ENCODE measurements around the gene TMEM53. TPM values are rescaled to one million over a fixed set of nuclear protein-coding genes. Genes with fewer than 3 reads are reported as not detected.

TMEM53 gene
- total and polyA plus RNA-seq, 11 donors = 8.5 to 20.0 (median 12.5) TPM

GRCh38 chr1:44642255-44642654, 32.0 kb downstream of the TMEM53 start:
- 94 to 98% (median 97%) methylated on average over 2 of the region's 2 CpGs for WGBS, 4 donors
- H3K27me3 ChIP-seq = no peaks in the 10 kb centered on the region
- H3K4me3 ChIP-seq = no peak overlapping the region
- DNase-seq (no peak), ATAC-seq (no peak)
- H3K4me1 ChIP-seq = peaks cover 0 to 56% (median 18%) of the 10 kb centered on the region in 12 donors
- TF ChIP-seq POLR2A (IDR thresholded peaks at IDR 0.05) (no peak), CTCF (IDR thresholded peaks at IDR 0.05) (no peak)
- peak overlapping the region in 2 of 12 donors; percentile 6 to 20 for H3K27ac ChIP-seq
- no peaks in the 10 kb centered on the region for H3K9me3 ChIP-seq
- intact Hi-C loops (cut with DNase I) = no loop called here
- peaks cover 0 to 100% (median 95%) of the 10 kb centered on the region in 9 donors for H3K36me3 ChIP-seq

DNA sequence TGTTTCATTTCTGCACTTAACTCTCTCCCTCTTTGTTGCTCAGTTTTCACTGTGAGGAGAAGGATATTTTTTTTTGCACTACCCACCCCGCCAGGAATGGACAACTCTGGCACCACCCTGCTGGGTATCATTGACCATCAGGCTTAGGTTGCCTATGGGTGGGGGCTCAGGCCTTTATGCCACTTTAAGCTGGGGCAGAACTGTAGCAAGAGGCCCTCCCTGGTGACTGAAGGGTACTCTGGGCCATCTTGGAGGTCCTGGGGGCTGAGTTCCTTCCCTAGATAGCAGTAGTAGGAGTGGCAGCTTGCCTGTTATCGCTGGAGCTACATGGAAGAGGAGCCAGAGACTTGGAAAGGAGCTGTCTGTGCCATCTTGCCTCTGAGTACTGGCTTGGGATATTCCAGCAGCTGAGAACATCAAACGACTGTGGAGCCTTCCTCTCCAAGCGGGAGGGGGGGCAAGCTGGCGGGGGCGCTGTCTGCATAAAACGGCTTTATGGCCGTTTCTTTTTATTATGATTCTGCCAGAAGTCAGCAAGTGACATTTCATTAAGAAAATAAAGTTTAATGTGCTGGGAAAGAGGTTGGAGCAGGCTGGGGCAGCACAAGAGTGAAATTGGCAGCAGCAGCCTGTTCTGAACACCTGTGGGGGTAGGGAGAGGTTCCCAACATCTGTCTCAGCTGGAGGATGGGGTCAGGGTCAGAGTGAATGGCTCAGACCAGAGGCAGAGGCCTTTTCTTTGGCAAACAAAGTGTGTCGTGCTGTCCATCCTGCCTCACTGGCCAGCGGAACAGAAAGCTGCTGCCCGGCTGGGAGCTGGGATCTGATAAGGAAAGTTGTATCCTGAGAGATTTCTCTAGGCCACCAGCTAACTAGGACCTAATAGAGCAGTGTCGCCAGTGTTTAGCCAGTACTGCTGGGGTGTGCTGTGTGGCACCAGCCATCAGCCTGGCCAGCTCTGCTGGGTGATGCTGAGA, 32.9 kb downstream of the TMEM53 start:
- 78 to 91% (median 86%) methylated on average over 12 of the region's 12 CpGs for WGBS, 4 donors
- TF ChIP-seq CTCF (IDR thresholded peaks at IDR 0.05) = no peak
- no peak for TF ChIP-seq POLR2A (IDR thresholded peaks at IDR 0.05)

DNA sequence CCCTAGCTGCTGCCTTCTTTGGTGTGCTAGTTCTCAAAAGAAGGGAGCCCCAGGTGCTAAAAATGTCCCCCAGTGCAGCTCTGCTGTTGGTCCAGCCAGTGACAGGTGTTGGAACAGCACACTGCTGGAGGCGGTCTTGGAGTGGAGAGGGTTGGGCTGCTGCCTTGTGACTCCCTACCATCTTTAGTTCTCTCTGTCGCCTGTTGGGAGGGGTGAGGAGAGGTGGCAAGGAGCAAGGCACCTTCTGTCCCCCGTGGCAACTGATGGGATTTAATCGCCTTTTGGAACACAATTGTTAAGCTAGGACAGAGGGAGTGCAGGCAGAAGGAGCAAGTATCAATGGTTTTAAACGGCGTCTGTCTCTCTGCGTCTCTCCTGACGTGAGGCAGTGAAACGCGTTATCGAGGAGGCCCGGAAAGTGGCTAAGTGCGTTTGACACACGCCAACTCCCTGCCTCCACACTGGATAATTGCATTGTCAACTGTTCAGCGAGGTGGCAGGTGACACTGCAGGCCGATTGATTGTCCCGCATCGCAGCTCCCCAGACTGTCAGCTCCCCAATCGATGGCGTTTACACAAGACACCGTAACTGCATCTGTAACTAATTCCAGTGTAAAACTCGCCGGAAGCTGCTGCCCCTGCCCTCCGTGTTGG, 34.0 kb downstream of the TMEM53 start:
- 70 to 81% (median 77%) methylated on average over 23 to 24 of the region's 24 CpGs for WGBS, 4 donors
- TF ChIP-seq CTCF (IDR thresholded peaks at IDR 0.05) = no peak
- TF ChIP-seq POLR2A (IDR thresholded peaks at IDR 0.05) = no peak
- H3K27ac ChIP-seq = peak overlapping the region in 8 of 12 donors; percentile 9 to 63 (median 52)
- H3K9me3 ChIP-seq = no peaks in the 10 kb centered on the region
- intact Hi-C loops (cut with DNase I) = no loop called here
- H3K27me3 ChIP-seq = no peaks in the 10 kb centered on the region
- DNase-seq (peak in 3 of 5 donors; percentile 43 to 65 (median 58)), ATAC-seq (peak; percentile 74 to 92 (median 78))
- peaks cover 0 to 100% (median 96%) of the 10 kb centered on the region in 9 donors for H3K36me3 ChIP-seq
- H3K4me3 ChIP-seq = no peak overlapping the region
- H3K4me1 ChIP-seq = peaks cover 0 to 71% (median 22%) of the 10 kb centered on the region in 12 donors

More for the DNA sequence above, 32.9 kb downstream of the TMEM53 start:
- Histone ChIP-seq H3K9me3 (no peaks in the 10 kb centered on the region), H3K36me3 (peaks cover 0 to 100% (median 96%) of the 10 kb centered on the region in 9 donors), H3K4me3 (no peak overlapping the region), H3K27ac (no peak overlapping the region), H3K4me1 (peaks cover 0 to 64% (median 21%) of the 10 kb centered on the region in 12 donors), H3K27me3 (no peaks in the 10 kb centered on the region)
- DNase-seq (no peak), ATAC-seq (no peak)
- intact Hi-C loops (cut with DNase I) = no loop called here

All from heart left ventricle (tissue), 16 donors.